ENCODE results near the gene CD101. TPM values are rescaled to one million over a fixed set of nuclear protein-coding genes. Genes with fewer than 3 reads are reported as not detected.
A peak's percentile ranks its signal among the peaks of the same experiment; 100 is the strongest.

The CD101 gene
- total RNA-seq, 2 experiments from 2014 or later, result 2.1 to 2.2 TPM

GRCh38 chr1:117067533-117068370, 66.2 kb downstream of the CD101 start:
- no peaks in the 10 kb centered on the region for H3K27me3 ChIP-seq (ENCODE audit: control insufficient read depth in 1 of 2, insufficient read depth in 2 of 2, low read length in 2 of 2)
- Mint-ChIP-seq H3K4me3 (no peak overlapping the region), H3K27ac (no peak overlapping the region), H3K27me3 (no peaks in the 10 kb centered on the region), H3K36me3 (ENCODE audit: low read depth) (peaks cover 28% of the 10 kb centered on the region), H3K4me1 (ENCODE audit: low read depth) (peaks cover 25% of the 10 kb centered on the region), H3K9me3 (no peaks in the 10 kb centered on the region)
- POLR2A ChIA-PET, result no interaction called here
- no peak overlapping the region for H3K4me3 ChIP-seq (ENCODE audit: low read length)
- DNase-seq (peak in 8 of 14 experiments; percentile 7 to 68 (median 38)), ATAC-seq (ENCODE audit: poor library complexity) (peak; percentile 79)
- intact Hi-C loops (cut with DNase I, micrococcal nuclease), result loop anchor here (1.0 to 10.0 kb wide), 5 partner anchors 60 to 830 kb away; partner anchors contain the start of gene TENT5C (in 1 of the 2)
- H3K4me1 ChIP-seq (ENCODE audit: insufficient read depth, low read length), result no peaks in the 10 kb centered on the region
- H3K9me3 ChIP-seq (ENCODE audit: control insufficient read depth in 1 of 2, insufficient read depth in 1 of 2, low read length in 2 of 2), result no peaks in the 10 kb centered on the region
- peak; percentile 62 for TF ChIP-seq CTCF (IDR thresholded peaks at IDR 0.05)
- H3K36me3 ChIP-seq (ENCODE audit: insufficient read depth, low read length), result peaks cover 3% of the 10 kb centered on the region
- no peak overlapping the region for H3K27ac ChIP-seq (ENCODE audit: low read depth in 1 of 2, low read length in 2 of 2)
- CTCF ChIA-PET, result interaction anchor here (0.8 to 3.5 kb wide), 11 partner anchors 9 to 828 kb away, joined by 3 to 31 read pairs (median 4); no protein-coding TSS in a partner anchor

- H3K36me3 ChIP-seq (ENCODE audit: insufficient read depth, low read length), result peaks cover 6% of the 10 kb centered on the region
- no peaks in the 10 kb centered on the region for H3K4me1 ChIP-seq (ENCODE audit: insufficient read depth, low read length)
- no peak for TF ChIP-seq CTCF (IDR thresholded peaks at IDR 0.05)
- ChIA-PET CTCF (interaction anchor here (1.1 to 3.5 kb wide), 7 partner anchors 8 to 60 kb away, joined by 3 to 31 read pairs (median 5); partner anchors contain the start of gene TTF2), POLR2A (no interaction called here)
- peaks cover 18% of the 10 kb centered on the region for H3K4me1 Mint-ChIP-seq (ENCODE audit: low read depth)
- no peaks in the 10 kb centered on the region for H3K9me3 ChIP-seq (ENCODE audit: control insufficient read depth in 1 of 2, insufficient read depth in 1 of 2, low read length in 2 of 2)
- intact Hi-C loops (cut with DNase I, micrococcal nuclease), result loop anchor here (5.0 to 10.0 kb wide), 4 partner anchors 59 to 829 kb away; partner anchors contain the start of gene TENT5C (in 1 of the 2)
- H3K27ac ChIP-seq (ENCODE audit: low read depth in 1 of 2, low read length in 2 of 2), result no peak overlapping the region
- peaks cover 28% of the 10 kb centered on the region for H3K36me3 Mint-ChIP-seq (ENCODE audit: low read depth)
- H3K4me3 Mint-ChIP-seq, result no peak overlapping the region
- no peaks in the 10 kb centered on the region for H3K9me3 Mint-ChIP-seq
- no peak for DNase-seq
- no peaks in the 10 kb centered on the region for H3K27me3 Mint-ChIP-seq
- no peak for ATAC-seq (ENCODE audit: poor library complexity)
- H3K27me3 ChIP-seq (ENCODE audit: control insufficient read depth in 1 of 2, insufficient read depth in 2 of 2, low read length in 2 of 2), result no peaks in the 10 kb centered on the region
- H3K4me3 ChIP-seq (ENCODE audit: low read length), result no peak overlapping the region
- H3K27ac Mint-ChIP-seq, result no peak overlapping the region
These were observed 67.0 kb downstream of the CD101 start for GRCh38 chr1:117068580-117068979.

- Mint-ChIP-seq H3K4me1 (ENCODE audit: low read depth) (peaks cover 14% of the 10 kb centered on the region), H3K4me3 (no peak overlapping the region), H3K27me3 (no peaks in the 10 kb centered on the region), H3K27ac (no peak overlapping the region), H3K36me3 (ENCODE audit: low read depth) (peaks cover 29% of the 10 kb centered on the region), H3K9me3 (no peaks in the 10 kb centered on the region)
- TF ChIP-seq CTCF (IDR thresholded peaks at IDR 0.05), result no peak
- no peak for DNase-seq
- no peaks in the 10 kb centered on the region for H3K27me3 ChIP-seq (ENCODE audit: control insufficient read depth in 1 of 2, insufficient read depth in 2 of 2, low read length in 2 of 2)
- ATAC-seq (ENCODE audit: poor library complexity), result no peak
- intact Hi-C loops (cut with DNase I, micrococcal nuclease), result loop anchor here (5.0 to 10.0 kb wide), 4 partner anchors 58 to 828 kb away; partner anchors contain the start of gene TENT5C (in 1 of the 2)
- H3K9me3 ChIP-seq (ENCODE audit: control insufficient read depth in 1 of 2, insufficient read depth in 1 of 2, low read length in 2 of 2), result no peaks in the 10 kb centered on the region
- CTCF ChIA-PET, result interaction anchor here (1.1 to 3.5 kb wide), 3 partner anchors 9 to 59 kb away, joined by 3 to 31 read pairs (median 5); partner anchors contain the start of gene TTF2
- no peak overlapping the region for H3K27ac ChIP-seq (ENCODE audit: low read depth in 1 of 2, low read length in 2 of 2)
- H3K36me3 ChIP-seq (ENCODE audit: insufficient read depth, low read length), result peaks cover 14% of the 10 kb centered on the region
- no peaks in the 10 kb centered on the region for H3K4me1 ChIP-seq (ENCODE audit: insufficient read depth, low read length)
- POLR2A ChIA-PET, result interaction anchor here (3.6 kb wide), 1 partner anchor 9 kb away, joined by 17 read pairs; the partner anchor contains the start of gene TTF2
- H3K4me3 ChIP-seq (ENCODE audit: low read length), result no peak overlapping the region
These were observed 67.8 kb downstream of the CD101 start for GRCh38 chr1:117069220-117069844.
